CD4-positive, alpha-beta T cell treated with Interleukin-4 for 4 hours (primary cell): ENCODE data around the gene CCDC102A.
"Not testable (repeated sequence)": the region's sequence is repeated elsewhere in the genome, so short reads cannot be mapped to it uniquely, and the experiment has no call there.

Source experiments
- DNase-seq: peaks from one replicate; pipeline ENCODE4 v3.0.0-alpha.2; 2020

CCDC102A gene

DNA sequence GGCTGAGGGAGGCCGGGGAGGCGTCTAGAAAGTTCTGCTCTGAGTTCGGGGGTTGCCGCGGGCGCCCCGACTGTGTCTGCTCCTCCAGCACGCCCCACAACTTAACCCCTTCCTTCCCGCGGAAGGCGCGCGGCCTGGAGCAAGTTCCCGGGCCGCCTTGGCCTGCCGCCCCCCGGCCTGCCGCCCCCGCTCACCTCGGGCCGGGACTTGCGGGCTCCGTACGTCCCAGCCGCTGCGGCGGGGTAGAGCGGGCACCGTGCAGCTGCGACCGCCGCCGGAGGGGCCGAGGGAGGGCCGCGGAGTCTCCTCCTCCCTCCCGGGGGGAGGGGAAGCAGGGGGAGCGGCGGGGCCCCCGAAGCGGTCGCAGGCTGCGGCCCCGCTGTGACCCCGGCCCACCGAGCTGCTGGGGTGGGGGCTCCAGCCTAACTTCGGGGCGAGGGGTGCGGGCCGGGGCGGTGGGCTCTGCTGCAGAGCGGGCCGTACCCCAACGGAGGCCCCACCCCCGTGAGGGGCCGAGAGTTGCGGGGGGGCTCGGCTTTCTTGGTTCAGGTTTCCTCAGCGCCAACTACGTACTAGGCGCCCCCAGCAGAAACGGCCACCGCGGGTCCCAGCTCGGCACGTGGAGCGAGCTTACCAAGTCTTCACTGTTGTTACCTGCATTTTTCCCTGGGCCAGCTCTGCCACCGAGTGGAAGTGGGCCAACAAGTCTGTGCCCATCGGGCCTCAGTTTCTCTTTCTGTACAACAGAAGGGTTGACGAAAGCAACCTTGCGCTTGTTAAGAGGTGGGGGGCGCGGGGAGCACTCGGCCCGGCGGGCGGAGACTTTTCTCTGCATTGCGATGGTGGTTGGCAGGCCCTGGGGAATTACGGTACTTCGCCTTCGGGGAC lies at the start of gene CCDC102A:
TSS of gene CCDC102A (minus strand) at position 266 of the 888 bp plus-strand sequence. CDS start 7,394 bp downstream, outside the sequence.
- DNase-seq: peak; percentile 65

DNA sequence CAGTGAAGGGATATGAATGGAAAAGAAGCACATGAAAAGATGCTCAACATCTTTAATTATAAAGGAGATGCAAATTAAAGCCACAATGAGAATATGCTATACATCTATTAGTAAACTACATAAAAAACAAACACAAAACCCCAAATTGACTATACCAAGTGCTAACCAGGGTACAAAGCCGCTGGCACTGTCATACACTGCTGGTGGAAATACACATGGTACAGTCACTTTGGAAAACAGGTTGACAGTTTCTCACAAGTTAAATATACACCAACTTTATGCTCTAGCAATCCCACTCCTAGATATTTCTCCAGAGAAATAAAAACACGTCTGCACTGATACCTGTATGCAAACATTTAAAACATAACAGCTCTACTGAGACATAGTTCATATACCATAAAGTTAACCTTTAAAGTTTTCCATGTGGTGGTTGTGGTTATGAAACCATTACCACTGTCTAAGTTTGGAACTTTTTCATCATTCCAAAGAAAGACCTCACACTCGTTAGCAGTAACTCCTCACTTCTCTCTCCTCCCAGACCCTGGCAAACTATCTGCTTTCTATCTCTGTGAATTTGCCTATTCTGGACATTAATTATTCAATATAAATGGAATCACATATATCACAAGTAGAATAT lies 48.8 kb upstream of the CCDC102A start:
- DNase-seq: no peak

DNA sequence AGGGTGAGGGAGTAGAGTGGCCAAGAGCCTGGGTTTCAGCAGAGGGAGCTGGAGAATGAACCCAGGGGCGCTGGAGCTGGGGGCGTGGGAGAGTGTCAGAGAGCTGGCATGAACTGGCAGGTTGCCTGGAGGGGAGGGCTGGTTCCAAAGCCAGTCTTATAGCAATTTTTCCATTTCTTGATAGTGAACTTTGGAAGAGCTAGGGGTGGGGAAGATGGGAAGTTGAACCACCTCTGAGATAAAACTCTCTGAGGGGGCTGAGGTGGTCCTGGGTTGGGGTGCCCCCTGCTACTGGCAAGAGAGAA lies 42.9 kb upstream of the CCDC102A start:
- DNase-seq: no peak

DNA sequence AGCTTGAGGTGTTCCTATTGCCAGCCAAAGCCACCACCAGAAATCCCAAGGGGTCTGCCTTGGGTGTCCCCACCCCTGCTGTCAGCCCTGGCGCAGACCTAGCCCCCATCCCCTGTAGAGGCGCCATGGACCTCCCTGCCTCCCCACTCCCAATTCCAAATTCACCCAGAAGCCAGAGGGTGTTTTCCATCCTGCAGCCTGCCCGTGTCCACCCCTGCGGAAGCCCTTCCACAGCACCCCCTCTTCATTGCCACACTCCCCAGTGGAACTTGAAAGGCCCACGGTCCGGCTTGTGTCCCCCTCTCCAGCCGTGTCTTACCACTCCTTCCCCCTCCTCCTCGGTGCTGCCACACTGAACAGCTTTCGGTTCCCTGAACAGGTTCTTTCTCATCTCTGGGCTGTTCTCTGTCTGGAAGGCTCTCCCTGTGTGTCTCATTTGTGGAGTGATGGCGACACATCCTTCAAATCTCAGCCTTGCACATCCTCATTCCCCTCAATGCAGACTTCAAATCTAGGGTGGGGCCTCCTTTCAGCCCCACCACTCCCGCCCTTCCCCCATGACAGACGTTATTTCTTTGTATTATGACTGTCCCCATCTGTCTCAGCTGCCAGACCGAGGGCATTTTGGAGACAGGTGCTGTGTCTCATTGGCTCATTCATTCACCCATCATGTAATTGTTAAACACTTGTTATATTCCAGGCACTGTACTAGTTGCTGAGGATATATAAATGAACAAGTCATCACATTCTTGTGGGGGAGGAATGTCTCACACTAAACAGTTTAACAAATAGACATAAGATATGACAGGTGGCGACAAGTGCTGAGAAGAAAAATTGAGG lies 42.4 kb upstream of the CCDC102A start:
- no peak for DNase-seq

DNA sequence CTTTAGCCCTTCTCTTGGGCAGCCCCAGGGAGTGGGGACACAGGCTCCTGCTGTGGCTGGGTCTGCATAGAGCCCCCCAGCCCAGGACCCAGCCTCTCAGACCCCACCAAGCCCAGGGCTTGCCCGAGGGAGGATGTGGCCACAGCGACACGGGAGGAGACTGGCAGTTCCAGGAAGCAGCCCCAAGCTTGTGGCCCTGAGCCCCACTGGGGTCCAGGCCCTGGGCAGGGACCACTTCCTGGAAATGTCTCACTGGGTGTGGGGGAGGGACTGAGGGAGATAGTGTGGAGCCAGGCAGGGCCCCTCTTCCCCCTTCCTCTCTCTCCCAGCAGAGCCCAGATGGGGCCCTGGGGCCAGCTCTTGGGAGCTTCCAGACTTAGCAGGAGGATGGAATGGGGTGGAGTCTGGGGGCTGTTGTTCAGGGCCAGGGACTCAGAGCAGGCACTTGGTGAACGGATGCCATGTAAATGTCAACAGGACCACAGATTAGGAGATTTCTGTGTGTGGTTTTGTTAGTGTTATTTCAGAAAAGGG lies 41.4 kb upstream of the CCDC102A start:
- DNase-seq: peak; percentile 45

GRCh38 chr16:57577214-57577613 lies 40.8 kb upstream of the CCDC102A start:
- DNase-seq: no peak

- DNase-seq: peak; percentile 79
These were observed 40.1 kb upstream of the CCDC102A start for GRCh38 chr16:57576429-57576870.

DNA sequence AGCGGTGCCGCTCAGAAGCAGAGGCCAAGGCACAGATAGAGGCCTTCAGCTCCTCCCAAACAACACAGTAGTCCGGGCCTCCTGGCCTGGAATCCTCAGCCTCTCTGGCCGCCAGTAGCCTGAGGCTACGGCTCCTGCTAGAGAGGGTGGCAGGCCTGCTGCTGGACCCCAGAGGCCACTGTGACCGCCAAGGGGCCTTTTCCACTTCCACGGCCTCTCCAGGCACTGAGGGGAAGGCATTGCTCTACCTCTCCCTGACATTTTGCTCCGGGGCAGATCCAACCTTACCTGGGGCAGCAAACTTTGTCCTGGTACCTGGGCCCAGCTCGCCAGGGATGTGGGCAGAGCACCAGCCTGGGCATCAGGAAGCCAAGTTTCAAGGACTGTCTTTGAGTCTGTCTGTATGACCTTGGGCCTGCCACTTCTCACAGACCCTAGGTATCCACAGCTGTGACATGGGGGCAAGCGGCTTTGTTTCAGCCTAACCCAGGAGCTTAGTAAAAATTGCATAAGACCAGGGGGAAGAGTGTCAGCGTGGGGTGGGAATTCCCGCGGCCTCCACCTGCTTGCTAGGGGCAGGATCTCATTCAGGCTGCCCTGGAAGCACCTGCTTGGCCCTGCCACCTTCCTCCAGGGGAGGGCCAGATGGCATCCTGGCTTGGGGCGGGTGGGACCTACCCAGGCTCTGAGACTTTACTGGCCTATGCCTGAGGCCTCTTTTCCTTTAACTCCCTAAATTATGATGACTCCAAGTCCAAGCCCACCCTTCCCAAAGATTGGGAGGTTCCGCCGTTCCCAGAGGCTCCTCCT lies 39.3 kb upstream of the CCDC102A start:
- no peak for DNase-seq

DNA sequence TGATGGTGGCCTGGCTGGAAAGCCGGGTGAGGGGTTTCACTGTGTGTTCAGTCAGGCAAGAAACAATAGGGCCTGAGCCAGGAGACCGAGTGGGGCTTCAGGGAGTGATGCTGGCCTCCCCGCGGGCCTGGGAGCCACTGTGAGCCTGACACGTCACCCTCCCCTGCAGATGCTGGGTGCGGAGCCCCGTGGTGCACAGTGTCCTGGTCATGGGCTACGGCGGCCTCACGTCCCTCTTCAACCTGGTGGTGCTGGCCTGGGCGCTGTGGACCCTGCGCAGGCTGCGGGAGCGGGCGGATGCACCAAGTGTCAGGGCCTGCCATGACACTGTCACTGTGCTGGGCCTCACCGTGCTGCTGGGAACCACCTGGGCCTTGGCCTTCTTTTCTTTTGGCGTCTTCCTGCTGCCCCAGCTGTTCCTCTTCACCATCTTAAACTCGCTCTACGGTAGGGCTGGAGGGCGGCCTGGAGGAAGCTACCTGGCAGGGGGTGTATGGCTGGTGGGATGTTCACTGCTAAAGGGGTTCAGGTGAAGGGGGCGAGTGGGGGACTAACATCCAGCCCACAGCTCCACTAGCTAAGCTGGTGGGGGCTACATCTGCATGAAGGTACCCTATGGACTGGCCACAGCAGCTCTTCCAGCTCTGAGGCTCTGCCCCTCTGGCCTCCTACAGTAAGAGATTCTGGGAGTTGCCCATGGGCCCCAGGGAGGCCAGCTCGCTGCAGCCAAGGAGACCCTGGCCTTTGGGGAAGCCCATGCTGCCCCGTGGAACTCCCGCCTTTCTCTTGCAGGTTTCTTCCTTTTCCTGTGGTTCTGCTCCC lies 38.5 kb upstream of the CCDC102A start:
- DNase-seq: no peak

DNA sequence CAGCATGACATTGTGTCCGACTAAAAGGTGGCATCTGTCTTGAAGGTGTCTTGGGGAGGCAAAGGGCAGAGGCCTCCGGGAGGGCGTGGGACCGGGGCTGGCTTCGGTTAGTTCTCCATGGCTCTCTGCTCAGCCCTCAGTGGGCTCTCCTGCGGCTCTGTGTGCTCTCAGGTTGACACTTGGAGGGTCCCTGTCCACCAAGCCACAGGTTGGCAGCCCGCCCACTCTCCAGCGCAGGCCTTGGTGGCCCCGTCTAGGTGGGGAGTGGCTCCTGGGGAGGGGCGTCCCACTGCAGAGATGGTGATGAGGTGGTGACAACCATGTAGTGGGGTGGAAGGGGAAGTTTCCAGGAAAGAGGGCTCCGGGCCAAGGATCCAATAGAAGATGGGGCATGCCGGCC lies 37.7 kb upstream of the CCDC102A start:
- DNase-seq: no peak

DNA sequence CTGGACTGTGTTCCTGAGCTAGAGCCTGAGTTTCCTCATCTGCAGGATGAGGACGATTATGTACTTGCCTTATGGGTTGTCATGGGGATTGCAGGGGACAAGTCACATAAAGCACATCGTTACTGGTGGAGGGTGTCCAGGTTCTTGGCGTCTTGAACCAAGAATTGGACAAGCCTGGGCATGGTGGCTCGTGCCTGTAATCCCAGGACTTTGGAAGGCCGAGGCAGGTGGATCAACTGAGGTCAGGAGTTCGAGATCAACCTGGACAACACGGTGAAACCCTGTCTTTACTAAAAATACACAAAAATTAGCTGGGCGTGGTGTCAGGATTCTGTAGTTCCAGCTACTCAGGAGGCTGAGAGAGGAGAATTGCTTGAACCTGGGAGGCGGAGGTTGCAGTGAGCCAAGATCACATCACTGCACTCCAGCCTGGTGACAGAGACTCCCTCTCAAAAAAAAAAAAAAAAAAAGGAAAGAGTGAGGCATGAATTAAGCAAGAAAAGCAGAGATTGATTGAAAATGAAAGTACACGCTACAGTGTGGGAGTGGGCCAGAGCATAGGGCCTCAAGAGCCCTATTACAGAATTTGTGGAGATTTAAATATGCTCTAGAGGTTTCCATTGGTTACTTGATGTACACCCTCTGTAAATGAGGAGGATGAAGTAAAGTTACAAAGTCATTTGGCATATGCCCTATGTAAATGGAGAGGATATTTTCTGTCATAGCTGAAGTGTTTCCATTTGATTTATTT lies 36.8 kb upstream of the CCDC102A start:
- DNase-seq: no peak

- DNase-seq: no peak
These were observed 34.7 kb upstream of the CCDC102A start for GRCh38 chr16:57571098-57571497.

DNA sequence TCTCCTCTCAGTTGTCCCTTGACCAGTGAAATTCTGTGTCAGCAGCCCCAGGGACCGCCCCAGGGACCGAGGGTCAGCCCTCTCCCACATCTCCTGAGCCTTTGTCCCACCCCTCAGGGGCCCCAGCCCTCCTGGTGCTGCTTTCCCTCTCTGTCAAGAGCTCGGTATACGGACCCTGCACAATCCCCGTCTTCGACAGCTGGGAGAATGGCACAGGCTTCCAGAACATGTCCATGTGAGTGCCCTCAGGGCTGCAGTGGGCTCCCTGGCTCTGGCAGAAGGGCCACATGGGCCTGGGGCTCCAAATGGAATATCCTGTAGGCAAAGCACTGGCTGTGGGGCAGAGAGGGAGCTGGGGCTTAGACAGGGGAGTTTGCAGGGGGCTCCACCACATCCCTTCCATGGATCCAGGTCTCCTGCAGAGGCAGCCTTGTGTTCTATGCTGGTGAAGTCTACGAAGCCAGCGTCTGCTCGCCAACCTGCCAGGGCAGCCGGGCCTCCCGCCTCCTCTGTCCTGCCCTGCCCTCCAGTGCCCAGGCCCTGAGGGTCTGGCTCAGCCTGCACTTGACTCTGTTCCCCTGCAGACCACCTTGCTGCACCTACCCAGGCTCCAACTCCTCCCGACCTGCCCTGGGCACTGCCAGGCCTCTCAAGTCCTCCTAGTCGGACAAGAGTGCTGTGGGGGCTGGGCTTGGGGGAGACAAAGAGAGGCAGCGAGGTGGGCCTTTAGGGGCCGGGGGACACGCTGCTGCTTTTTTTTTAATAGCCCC lies 34.1 kb upstream of the CCDC102A start:
- no peak for DNase-seq

- DNase-seq: no peak
These were observed 33.1 kb upstream of the CCDC102A start for GRCh38 chr16:57569306-57569946.

GRCh38 chr16:57568772-57569171 lies 32.4 kb upstream of the CCDC102A start:
- DNase-seq: not testable (repeated sequence)

GRCh38 chr16:57568173-57568678 lies 31.9 kb upstream of the CCDC102A start:
- DNase-seq: no peak

DNA sequence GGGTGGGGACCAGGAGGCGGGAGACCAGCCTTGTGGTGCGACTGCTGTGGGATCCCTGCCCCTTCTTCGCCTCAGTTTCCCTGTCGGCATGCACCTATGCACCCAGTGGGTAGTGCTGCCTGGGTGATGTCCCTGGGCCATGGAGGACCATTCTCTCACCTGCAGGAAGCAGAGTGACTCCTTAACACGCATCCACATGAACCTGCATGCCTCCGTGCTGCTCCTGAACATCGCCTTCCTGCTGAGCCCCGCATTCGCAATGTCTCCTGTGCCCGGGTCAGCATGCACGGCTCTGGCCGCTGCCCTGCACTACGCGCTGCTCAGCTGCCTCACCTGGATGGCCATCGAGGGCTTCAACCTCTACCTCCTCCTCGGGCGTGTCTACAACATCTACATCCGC lies 31.3 kb upstream of the CCDC102A start:
- DNase-seq: no peak

DNA sequence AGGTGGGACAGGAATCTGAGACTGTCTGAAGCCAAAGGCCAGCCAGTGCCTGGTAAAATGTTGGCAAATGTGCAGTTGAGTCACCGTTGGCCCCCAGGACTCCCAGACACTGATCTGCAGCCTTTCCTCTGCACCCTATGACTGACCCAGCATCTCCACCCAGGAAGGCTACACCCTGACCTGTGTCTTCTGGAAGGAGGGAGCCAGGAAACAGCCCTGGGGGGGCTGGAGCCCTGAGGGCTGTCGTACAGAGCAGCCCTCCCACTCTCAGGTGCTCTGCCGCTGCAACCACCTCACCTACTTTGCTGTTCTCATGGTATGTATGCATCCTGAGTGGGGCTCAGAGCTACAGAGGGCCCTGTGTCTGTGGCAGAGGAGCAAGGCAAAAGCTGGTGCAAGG lies 30.1 kb upstream of the CCDC102A start:
- no peak for DNase-seq

- DNase-seq: no peak
These were observed 29.1 kb upstream of the CCDC102A start for GRCh38 chr16:57565461-57565860.
